GM19035 (cell line): ENCODE results near the gene COL4A6.

Experiments used
- ATAC-seq: cut with Tn5 transposase; IDR thresholded peaks from one replicate; pipeline ENCODE4 v1.9.1; 2021; ENCODE audit not compliant: unreplicated experiment

Gene COL4A6

DNA sequence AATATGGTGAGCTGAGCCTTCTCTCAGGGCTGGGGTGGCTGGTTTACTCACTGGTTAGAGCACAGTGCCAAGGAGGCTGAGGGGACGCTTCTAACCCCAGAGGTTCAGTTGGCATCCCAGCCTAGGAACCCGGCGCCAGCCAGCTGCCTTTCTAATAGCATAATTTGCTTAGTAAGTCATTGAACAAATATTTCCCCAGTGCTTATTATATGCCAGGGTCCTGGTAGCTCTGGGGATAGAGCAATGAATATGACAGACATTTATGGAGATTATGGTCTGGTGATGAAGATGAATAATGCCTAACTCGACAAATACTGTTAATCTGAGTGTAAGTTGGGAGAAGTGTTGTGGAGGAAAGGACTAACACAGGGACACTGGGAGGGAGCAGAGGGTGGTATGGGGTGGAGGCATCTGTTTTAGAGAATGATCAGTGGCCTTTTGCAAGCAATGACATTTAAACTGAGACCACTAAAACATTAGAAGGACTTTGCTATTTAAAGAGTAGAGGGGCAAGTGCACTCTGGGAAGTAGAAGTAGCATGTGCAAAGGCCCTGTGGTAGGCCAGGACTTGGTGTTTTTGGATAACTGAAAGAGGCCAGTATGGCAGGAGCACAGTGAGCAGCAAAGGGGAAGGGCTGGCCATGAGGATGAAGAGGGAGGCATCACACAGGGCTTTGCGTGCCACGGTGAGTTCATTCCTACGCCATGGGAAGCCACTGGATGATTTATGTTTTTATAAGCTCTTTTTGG, 274.7 kb downstream of the COL4A6 start:
- no peak for ATAC-seq

DNA sequence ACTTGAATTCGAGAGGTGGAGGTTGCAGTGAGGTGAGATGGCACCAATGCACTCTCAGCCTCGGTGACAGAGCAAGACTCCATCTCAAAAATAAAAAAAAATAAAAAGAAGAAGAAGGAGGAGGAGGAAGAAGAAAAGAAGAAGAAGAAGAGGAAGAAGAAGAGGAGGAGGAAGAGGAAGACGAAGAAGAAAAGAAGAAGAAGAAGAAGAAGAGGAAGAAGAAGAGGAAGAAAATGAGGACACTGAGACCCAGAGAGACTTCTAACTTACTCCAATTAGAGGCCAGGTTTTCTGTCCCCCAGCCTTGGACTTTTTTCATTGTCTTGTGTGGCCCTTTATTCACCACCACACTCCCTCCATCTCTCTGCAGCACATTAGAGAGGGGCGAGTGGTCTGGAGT, 276.0 kb downstream of the COL4A6 start:
- no peak for ATAC-seq

DNA sequence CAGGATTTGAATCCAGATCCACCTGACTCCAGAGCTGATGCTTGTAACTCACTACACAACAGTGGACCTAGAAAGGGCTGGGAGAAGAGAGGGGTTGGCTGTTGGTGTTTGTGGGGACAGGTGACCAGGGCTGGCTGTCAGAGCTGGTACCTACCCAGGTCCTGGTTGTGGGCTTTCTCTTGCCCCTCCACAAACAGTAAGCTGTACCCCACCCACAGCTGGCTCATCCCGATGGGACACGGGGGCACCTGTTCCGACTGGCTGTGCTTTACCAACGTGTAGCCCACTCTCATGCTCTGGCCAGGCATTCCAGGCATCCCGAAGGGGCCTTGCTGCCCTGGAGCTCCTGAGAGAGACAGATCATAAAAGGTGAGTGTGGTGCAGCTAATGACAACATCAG, 277.9 kb downstream of the COL4A6 start:
- ATAC-seq = no peak

DNA sequence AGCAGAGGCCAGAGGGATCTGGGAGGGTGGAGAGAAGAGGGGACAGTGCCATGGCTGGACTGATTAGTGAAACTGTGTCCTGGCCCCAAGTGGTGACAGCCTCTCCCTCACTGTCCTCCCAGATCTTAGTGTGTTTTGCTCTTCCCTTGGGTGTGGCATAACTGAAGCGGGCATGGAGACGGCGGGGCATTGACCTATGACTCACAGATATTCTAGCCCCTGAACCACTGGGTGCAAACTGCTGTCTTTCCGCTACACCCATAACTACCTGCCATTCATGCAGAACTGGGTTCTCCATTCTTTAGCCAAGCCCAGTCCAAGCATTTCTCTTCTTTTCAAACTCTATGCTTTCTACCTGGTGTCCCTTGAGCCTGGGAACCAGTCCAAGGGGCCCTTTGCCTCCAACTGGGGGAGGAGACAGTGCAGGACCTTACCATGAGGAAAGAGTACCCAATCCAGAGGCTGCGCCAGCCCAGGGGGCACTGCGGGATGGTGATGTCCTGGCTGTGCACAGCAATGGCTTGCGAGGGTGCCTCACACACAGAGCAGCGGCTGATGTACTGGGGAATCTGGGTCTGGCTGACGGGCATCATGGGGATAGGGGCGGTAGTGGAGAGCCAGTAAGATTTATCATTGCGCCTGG, 279.1 kb downstream of the COL4A6 start:
- ATAC-seq = no peak

DNA sequence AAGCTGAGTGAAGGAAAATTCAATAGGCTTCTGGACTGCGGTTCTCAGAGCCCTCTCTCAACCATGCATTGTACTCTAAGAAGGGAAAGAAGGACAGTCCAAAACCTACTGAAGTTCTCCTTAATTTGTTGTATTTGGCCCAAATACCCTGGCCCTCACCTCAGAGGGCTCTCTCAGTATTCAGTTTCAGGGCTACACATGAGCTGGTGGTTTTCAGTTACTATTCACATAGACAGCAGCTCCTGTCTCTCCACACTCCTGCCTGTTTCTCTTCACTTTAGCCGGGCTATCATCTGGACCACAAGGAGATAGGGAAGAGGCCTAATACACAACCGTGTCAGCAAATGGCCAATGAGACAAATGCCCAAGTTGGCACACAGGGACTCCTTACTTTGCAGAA, 280.6 kb downstream of the COL4A6 start:
- no peak for ATAC-seq

DNA sequence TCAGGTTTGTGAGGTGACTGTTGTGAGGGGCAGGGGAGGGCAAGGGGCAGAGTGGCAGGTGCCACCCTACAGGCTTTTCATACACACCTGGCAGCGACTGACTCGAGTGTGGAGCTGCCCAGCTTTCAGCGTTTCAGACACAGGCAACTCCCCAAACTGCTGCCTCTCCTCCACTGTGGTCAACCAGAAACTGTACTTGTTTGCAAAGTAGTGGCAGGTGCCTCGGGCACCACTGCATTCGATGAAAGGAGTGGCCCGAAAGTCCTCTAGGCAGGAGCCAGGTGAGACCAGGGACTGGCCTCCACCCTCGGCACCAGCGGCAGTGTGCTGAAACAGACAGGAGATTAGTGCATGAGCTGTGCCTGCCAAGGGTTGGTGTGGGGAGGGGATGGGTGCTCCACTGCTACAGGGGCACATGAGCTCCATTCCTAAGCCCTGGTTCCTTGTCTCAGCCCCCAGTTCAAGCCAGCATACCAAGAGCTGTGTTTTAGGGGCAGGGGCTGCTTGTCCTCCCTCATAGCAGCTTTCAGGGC, 281.2 kb downstream of the COL4A6 start:
- ATAC-seq = no peak

DNA sequence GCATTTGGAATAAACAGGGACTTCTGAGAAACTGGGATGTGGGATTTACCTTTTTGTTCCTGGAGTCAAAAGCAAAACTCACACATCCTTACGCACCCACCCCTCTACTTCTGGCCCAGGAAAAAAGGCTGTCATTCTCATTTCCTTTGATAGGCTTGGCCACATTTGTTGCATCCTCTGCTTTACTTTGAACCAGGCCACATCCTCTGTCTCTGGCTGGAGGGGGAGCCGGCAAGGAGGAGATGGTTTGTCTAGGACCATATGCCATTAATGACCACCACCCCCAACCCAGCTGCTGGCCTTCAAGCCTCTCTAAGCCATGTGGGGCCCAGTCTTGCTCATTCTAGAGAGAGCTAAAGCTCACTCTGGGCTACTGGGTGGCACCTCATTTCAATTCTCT, 282.1 kb downstream of the COL4A6 start:
- ATAC-seq = no peak

DNA sequence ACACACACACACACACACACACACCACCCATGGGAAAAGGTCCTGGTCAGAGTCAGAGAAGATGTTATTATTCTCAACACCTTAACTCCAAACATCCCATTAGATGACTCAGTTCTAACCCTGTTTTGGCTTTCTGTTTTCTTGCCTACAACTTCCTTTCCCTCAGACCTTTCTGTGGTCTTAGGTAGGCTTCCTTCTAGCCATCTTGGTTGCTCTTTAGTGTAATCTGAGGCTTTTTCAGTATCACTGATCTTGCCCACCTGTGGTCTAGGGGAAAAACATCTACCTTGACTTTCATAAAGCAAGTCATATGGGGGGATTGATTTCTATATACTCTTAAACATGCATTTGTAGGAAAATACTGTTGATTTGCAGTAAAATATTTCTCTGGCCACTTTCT, 289.7 kb downstream of the COL4A6 start:
- ATAC-seq = peak; percentile 75

DNA sequence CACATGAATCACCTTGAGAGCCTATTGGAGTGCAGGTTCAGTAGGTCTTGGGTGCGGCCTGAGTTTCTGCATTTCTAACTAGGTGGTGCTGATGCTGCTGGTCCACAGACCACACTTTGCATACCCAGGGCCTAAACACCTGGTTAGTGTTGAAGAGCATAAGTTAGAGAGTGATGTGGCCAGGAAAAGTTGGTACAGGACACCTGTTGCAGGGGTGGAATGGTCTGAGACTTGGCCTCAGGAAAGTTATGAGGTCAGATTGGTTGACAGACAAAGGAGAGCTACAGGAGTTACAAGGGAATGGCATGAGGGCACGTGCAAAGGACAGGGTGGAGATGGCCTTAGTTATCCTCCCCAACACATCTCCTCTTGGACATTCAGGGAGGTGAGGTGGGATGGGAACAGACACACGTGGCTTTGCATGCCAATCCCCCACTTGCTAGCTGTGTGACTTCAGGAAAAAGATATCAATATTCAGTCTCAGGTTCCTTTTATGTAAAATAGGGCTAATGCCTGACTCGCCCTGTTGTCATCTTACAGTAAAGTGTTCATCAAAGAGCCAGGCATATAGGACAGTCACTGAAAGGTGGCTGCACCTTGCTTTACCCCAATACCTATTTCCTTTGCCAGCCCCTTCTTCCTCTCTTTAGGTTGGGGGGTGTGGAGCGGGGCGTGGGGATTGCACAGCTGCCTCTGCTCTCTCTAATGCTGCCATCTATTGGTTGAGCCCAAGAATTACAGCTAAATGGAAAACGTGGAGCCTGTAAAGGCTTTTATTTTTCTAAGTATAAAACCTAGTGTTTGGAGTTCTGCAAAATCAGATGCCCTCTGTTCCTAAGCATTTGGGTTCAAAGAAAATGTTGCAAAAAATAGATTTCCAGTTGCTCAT, 299.2 kb downstream of the COL4A6 start:
- no peak for ATAC-seq

DNA sequence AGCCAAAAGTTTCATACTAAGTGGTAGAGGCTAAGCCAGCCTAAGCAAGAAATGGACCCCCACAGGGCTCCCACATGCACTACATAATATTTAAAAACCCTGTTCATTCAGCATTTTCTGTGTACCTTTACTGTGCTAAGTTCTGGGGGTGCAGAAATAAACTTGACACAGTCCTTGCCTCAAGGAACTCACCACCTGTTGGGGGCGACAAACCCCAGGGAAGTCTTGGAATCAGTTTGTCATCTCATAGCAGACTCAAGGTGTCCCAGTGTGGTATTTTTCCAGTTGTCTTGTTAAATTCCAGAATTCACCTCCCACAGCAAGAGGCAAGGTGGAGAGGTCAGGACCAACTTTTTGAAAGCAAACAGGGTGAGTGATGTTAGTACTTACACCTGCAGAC, 303.5 kb downstream of the COL4A6 start:
- no peak for ATAC-seq

DNA sequence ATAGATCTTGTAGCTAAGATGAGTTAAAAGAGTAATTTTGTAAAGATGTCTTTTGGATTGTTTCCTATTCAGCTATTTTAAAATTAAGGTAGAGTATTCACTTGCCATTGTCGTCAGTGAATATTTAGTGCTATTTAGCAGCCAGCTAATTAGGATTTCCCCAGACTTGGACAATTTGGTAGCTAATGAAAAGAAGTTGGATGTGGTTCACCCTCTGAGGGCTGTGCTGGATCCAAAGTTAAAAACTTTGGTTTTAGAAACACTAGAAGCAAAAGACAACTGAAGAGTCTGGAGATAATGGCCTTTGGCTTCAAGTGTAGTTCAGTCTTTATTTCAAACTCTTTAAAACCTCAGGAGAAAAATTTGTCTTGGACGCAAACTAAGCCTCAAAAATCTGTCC, 305.3 kb downstream of the COL4A6 start:
- no peak for ATAC-seq

DNA sequence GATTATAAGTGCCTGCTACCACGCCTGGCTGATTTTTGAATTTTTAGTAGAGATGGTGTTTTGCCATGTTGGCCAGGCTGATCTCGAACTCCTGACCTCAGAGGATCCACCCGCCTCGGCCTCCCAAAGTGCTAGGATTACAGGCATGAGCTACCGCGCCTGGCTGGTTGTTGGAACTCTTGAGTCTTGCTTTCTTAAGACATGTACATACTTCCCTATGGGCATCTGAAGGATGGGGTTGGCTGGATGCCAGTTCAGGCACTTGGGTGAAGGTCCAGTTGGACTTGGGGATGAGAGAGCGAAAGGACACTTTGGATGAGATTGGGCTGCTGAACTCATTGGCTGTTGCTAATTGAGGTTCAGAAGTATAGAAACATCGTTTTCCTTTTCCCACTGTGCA, 306.2 kb downstream of the COL4A6 start:
- ATAC-seq = no peak

DNA sequence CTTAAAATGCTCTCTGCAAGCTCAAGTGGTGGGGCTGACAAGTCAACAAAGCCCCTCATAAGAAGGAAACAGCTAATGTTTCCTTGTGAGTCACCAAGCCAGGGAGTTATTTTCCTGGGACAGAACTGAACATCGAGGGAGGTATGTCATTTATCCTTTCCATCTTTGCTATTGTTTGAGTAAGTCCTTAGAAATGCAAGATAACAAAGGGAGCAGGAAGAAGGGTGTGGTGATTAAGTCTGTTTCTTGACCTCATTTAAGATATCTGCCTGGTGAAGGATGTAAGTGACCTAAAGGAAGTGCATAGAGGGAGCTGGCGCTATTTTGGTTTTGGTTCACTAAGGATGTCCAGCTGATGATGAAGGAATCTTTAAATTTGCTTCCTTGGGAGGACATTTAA, 306.8 kb downstream of the COL4A6 start:
- ATAC-seq = no peak

DNA sequence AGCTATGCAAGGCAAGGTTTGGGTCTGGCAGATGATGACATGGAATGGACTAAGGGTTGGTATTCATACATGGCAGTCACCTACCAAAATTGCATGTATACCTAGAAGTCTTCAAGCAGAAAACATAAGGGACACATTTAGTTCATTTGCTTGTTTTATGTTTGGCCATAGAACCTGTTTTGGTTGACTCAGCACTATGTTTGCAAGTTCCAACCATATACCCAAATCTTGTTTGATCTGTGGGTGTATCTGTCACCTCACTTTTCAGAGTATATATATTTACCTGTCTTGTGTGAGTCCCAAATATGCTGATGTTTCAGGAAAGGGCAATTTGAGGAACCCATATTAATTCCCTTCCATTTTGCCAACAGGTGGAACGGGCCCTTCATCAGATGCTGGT, 307.3 kb downstream of the COL4A6 start:
- ATAC-seq = no peak

DNA sequence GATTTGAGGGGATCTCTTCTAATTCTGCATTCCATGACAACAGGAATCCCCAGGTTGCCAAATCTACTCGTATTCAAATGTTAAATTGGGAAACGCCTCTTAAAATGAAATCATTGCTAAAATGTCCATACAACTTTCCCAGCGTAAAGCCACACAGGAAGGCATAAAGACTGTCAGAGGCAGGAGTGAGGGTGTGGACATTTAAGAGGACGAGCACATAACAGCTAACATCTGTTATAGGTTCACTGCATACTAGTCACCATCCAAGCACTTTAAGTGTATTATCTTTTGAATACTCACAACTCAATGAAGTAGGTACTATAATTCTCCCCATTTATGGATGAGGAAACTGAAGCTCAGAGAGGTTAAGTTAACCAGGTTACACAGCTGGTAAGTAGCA, 311.1 kb downstream of the COL4A6 start:
- ATAC-seq = no peak

DNA sequence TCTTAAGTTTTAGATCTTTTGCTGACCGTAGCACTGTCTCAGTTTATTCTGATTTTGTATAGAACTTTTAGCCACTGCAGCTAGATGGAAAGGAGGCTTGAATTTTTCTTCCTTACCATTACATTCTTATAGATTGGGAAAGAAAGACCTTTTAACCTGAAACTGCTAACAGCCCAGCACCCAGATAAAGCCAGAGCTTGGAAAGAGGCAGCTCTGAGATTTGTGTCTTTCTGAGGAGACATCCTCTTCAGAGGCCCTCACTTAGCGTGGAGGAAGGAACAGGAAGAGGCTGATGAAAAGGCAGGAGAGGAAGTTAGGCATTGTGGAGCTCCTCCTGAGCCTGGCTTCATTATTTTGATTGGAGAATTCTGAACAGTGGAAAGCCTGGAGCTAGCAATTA, 311.6 kb downstream of the COL4A6 start:
- no peak for ATAC-seq

DNA sequence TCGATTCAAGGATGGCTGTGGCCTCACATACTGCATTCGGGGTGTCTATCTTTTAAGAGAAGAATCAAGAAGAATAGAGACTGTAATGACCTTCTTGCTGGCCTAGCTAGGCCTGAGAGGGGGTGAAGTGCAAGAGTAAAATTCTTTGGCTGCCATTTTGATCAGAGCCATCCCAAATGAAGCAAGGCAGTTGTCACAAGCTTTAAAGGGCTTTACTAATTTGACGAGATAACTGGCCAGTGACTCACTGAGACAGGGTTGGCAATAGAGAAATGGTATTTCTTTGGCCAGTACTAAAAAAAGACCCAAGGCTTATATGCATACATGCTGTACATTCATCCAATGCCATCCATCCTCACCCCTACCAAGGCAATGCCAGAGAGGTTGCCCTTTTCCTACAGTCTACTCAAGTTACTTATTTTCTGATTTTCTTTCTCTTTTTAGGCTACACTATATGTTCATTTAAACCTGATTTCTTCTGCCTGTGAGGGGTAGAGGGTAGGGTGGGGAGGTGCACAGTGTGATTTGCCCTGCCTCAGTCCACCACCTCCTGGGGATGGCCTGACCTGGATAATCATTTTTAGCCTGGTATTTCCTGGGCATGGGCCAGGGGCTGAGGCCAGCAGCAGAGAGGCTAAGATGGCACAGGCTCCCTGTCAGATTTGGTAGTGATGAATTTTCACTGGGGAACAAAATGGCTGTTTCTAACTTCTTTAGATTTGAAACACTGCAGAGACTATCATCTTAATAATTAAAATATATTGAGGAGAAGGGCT, 314.4 kb downstream of the COL4A6 start:
- ATAC-seq = no peak

DNA sequence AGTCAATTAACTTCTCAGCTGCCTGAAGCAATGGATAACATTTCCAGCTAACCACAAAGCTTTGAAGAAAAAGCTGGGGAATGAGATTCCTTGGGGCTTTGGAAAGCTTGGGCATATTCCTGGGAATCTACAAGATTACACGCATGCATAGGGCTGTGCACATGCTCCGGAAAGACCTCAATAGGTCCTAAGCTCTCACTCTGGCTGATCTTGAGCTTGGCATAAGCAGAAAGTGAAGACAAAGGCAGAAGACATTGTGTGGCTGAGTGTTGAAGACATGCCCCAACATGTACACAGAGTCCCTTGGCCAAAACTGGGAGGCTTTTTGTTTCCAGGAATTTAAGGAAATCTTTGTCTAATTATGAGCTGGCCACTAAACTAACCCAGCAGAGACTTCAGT, 315.5 kb downstream of the COL4A6 start:
- no peak for ATAC-seq

DNA sequence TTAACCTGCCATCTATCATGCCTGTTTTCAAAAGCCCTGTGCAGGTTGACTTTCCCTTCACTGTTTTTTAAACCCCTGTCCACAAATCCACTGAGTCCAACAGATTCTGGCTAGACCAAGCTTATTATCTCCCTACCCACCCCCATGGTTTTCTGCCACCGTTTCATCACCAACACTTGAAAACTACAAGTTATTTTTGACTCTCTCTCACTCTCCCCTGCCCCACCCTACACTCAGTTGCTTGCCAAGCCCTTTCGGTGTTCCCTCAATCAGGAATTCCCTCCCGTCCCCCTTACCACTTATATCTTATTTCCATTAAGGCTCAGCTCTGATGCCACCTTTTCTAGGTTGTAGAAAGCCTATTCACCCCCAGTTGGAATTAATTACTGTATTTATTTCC, 316.9 kb downstream of the COL4A6 start:
- ATAC-seq = no peak

DNA sequence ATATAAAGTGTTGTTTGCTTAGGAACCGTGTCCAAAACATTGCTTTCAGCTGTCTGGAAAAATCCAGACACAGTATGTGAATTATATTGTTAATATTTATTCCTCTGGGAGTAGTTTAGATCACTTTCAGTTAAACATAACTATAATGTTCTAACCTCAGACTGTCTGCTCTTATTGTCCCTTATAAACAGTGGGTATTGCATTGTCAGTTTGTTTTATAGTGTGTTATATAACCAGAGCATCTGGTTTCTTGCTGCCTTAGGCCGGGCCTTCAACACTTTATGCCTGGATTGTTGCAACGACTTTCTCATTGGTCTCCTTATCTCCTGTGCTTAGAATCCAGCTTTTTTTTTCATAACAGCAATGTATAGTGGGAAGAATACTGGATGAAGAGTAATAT, 320.2 kb downstream of the COL4A6 start:
- no peak for ATAC-seq

DNA sequence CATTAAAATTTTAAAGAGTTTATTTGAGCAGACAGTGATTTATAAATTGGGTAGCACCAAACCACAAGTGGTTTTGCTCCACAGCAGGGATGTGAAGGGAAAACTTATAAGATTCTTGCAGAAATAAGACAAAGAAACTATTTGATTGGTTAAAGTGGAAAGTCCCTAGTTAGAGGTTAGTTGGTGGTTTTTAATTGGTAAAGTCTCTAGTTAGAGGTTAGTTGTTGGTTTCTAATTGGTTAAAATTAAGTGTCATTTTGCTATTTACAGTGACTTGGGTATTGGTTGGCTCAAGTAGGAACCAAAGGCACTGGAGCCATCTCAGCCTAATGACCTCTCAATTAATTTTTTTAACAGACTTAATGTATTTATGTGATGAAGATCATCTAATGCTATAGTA, 323.7 kb downstream of the COL4A6 start:
- no peak for ATAC-seq
